GM12872 (cell line): Measurements from ENCODE around the gene SYNE1.

Experiments used
- TF ChIP-seq, protein P1 (sequence below): IDR thresholded peaks from 3 replicates; pipeline ENCODE4 v1.5.1; 2011; ENCODE audit warnings: low read depth, mild to moderate bottlenecking, low read length, moderate library complexity; ENCODE audit not compliant: insufficient read depth

The SYNE1 gene

DNA sequence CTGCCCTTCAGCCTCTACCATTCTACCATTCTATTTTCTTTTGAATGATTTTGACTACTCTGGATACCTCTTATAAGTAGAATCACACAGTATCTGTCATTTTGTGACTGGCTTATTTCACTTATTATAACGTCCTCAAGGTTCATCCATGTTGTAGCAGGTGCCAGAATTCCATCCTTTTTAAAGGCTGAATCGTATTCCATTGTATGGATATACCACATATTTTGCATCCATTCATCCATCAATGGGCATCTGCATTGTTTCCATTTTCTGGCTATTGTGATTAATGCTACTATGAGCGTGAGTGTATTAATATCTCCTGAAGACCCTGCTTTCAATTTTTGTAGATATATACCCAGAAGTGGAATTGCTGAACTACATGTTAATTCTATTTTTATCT lies 105.5 kb downstream of the SYNE1 start:
- TF ChIP-seq, protein P1, sequence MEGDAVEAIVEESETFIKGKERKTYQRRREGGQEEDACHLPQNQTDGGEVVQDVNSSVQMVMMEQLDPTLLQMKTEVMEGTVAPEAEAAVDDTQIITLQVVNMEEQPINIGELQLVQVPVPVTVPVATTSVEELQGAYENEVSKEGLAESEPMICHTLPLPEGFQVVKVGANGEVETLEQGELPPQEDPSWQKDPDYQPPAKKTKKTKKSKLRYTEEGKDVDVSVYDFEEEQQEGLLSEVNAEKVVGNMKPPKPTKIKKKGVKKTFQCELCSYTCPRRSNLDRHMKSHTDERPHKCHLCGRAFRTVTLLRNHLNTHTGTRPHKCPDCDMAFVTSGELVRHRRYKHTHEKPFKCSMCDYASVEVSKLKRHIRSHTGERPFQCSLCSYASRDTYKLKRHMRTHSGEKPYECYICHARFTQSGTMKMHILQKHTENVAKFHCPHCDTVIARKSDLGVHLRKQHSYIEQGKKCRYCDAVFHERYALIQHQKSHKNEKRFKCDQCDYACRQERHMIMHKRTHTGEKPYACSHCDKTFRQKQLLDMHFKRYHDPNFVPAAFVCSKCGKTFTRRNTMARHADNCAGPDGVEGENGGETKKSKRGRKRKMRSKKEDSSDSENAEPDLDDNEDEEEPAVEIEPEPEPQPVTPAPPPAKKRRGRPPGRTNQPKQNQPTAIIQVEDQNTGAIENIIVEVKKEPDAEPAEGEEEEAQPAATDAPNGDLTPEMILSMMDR: no peak

DNA sequence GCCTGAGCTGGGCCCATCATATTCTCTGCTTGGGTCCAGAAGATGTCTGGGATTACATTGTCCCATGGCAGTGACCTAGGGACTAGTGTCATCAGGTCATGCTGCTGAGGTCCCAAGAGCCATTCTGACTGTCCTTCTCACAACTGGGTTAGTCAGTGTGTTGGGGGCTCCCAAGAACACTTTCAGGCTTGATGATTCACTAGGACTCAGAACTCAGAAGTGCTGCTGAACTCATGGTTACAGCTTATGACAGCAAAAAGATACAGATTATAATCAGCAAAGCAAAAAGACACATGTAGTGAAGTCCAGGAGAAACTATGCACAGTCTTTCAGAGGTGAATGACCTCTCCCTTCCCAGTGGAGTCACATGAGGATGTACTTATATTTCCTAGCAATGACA lies 107.8 kb downstream of the SYNE1 start:
- TF ChIP-seq, protein P1: no peak

DNA sequence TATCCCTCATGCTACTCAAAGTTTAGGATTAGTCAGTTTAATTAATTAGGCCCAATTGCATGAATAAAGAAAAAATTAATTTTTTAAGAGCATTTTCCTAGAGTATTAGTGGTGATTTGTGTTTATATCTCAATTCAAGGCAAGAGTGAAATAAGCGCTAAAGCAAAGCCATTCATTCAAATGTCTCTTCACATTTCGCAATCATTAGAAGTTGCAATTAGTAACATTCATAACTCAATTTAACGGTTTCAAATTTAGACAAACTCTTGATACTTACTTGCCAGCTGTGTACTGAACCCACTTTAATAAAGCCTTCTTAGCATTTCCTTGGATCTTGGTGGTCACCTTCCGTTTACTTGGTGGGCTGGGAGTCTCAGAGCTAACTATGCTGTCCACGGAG lies 127.2 kb downstream of the SYNE1 start:
- TF ChIP-seq, protein P1: no peak

DNA sequence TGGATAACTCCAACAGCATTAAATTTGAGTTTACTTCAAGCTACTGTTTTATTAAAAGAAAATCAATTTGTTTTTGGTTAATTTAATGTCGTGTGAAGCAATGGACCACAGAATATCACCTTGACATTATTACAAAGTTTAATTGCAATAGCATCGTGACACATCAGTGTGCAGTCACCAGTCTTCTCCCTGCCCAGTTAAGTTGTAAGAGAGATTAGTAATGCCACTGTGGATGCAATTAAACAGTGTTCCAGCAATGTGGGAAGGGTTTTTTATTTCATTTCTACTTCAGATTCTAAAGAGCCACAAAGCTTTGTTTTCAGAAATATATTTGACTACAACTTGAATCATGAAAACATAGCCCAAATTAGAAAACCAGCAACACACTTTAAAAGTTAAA lies 128.7 kb downstream of the SYNE1 start:
- TF ChIP-seq, protein P1: no peak

DNA sequence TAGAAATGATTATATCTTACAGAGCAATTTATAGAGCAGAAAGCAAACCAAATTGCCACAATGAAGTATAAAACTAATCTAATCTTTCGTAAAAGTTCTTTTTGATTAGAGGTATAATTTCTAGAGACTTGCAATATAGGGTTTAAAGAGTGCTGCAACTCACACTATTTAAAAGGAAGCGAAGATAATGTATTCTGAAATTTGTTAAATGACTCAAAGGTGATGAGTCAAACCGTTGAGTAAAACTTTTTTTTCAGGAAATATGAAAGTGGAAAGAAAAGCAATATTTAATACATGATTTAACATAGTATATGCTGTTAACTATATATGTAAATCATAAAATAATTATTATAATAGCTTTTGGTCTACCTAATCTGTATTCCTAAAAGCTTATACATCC lies 133.6 kb downstream of the SYNE1 start:
- TF ChIP-seq, protein P1: no peak

DNA sequence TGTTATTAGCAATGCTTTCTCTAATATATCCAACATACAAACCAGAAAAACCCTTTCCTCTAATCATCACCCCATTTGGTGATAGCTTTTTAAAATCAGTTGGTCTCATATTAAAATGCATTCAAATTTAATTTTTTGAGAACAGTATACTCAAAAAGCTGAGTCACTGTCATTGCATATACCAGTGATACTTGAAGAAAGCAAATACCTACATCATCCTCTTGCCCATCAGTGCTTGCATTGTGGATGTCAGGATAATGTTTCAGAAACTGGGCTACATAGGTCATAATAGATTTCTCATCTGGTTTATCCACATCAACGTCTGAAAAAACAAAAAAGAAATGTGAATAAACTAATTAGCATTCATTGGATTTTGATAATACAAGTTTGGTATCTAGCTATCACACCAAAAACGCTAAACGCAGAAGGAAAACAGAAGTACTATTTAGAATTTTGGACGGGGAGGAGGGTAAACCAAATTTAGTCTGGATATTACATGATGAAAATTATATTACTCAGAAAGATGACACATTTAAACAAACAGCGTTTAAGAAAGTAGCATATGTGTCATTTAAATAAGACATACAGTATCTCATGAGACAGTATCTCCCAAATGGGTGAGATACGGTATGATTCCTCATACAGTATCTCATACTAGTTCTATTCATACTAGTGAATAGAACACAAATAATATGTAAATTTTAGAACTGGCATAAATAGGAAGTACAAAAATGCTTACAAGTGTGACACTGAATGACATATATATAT lies 134.6 kb downstream of the SYNE1 start:
- TF ChIP-seq, protein P1: no peak

DNA sequence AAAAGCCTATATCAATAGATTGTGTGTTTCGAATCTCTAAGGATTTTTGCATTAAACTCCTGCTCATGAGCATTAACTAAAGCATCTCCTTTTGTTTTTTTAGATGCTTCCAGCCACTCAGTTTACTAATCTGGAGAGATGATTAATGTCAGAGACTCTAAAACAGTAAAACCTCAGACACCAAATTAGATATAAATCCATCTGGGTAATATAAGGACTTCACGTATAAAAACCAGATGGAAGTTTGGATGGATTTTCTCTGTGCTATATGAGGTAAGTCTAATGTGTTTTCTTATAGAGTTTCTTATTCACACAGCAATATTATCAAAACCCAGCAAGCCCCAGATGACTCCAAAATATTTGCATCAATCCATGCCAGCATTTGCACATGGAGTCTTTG lies 137.2 kb downstream of the SYNE1 start:
- TF ChIP-seq, protein P1: no peak
